GM12864 (cell line): ENCODE data around the gene SET.

Experiments
- DNase-seq: peaks from one replicate; pipeline ENCODE4 v3.0.0-alpha.2; 2011; ENCODE audit warnings: low read depth
- H3K4me3 ChIP-seq: 2 replicates; pipeline ENCODE4 v1.5.1; 2011; ENCODE audit warnings: mild to moderate bottlenecking, low read depth, low read length, control low read depth
- CTCF ChIP-seq: IDR thresholded peaks from 2 replicates; pipeline ENCODE4 v1.5.1; 2011; ENCODE audit warnings: low read depth, mild to moderate bottlenecking, moderate library complexity, low read length, control low read depth, inconsistent platforms; ENCODE audit errors: missing control alignments

SET gene

DNA sequence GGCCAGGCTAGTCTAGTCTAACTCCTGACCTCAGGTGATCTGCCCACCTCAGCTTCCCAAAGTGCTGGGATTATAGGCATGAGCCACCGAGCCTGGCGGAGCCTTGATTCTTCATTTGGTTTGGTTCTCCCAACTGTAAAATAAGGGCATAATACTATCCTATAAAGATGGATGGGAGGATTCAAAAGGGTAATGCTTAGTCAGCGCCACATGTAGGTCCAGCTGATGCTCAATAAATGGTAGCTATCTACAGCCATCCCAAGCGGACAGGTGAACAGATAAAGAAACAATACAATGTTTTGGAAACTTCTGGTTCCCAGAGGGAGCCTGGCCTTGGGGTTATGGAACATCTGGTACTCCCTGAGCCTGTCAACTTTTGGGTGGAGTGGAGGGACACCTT is 13.6 kb upstream of the SET start:
- TF ChIP-seq CTCF = no peak
- no peak overlapping the region for H3K4me3 ChIP-seq
- DNase-seq = no peak

DNA sequence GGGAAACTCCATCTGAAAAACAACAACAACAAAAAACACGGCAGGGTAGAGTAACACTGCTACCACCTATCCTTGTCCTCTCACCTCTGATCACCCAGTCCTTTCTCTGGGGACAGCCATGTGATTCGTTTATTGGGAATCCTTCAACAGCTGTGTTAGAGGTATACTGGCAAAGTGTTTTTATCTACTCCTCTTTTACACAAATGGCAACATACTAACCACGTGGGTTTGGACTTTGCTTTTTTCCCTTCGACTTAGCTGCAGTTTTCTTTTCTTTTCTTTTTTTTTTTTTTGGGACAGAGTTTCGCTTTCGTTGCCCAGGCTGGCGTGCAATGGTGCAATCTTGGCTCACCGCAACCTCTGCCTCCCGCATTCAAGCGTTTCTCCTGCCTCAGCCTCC is 11.2 kb upstream of the SET start:
- TF ChIP-seq CTCF = no peak
- no peak for DNase-seq

GRCh38 chr9:128683340-128684064 is 5.5 kb upstream of the SET start:
- peak; percentile 43 for DNase-seq
- TF ChIP-seq CTCF = no peak
- H3K4me3 ChIP-seq = peak overlapping the region; percentile 76

More for the DNA sequence above, 11.2 kb upstream of the SET start:
- no peak overlapping the region for H3K4me3 ChIP-seq

GRCh38 chr9:128684065-128684324 is 5.0 kb upstream of the SET start:
- peak overlapping the region; percentile 76 for H3K4me3 ChIP-seq
- TF ChIP-seq CTCF = no peak
- no peak for DNase-seq

DNA sequence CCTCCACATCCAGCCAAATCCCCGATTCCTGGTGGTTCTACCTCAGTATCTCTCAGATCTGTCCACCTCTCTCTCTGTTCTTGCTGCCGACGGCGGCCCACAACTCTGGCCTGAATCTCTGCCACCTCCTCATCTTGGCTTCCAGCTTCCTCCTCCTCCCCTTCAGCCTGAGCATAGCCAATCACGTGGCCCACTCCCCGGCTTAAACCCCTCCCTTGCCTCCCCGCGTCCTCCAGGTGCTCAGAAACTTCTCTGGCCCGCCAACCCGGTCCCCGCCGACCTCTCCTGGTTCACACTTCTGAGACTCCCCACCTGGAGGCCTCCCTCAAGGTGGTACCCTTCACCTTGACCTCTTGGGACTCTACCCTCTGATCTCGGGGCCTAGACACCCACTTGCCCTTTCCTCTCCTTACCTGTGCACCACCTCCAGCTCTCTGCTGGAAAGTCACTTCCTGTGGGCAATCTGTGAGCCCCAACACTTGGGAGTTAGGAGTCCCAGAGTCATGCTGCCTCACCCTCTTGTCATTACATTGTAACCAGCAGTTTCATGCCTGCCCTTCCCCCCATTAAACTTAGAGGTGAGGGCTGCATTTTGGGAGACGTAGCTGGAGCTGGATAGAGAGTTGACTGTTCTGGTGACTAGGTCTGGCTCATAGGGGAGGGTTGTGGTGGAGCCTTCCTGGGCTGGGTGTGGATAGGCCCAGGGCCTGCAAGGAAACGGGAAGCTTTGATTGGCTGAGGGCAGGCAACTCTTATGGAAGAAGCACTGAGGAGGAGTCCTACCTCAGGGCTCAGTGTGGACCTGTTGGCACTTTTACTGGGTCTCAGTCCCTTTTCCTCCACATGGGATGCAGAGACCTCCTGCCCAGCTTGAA is 4.5 kb upstream of the SET start:
- TF ChIP-seq CTCF = no peak
- DNase-seq = peak; percentile 72
- H3K4me3 ChIP-seq = peak overlapping the region; percentile 76

DNA sequence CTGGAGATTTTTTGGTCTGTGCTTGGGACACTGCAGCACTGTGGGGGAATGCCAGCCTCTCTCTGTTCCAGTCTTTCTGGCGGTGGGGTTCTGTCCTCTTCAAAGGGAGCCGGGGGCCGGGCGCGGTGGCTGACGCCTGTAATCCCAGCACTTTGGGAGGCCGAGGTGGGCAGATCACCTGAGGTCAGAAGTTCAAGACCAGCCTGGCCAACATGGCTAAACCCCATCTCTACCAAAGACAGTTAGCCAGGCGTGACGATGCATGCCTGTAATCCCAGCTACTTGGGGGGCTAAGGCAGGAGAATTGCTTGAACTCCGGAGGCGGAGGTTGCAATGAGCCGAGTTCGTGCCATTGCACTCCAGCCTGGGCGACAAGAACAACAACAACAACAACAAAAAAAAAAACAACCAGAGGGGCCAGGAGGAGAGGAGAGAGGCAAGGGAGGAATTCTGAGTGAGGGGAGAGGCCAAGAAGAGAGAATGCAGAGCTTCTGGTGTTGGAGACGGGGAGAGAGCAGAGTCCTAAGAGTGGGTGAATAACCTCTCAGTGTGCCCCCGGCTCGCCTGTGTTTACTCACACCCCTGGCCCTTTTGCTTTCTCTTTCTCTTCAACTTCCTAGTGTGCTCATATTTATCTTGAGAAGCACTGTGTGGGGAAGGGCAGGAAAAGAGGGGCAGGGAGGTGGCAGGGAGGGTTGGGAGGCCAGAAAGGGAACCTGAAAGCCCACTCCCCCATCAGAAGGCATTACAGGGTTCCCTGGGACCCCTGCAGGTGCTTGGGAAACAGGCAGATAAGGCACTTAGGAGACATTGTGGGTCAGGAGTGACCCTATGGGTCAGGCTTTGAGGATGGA is 3.2 kb upstream of the SET start:
- H3K4me3 ChIP-seq = peak overlapping the region; percentile 76
- DNase-seq = no peak

More for the DNA sequence above, 3.2 kb upstream of the SET start:
- no peak for TF ChIP-seq CTCF
